Measurements from ENCODE around the gene EFHB.

EFHB gene

DNA sequence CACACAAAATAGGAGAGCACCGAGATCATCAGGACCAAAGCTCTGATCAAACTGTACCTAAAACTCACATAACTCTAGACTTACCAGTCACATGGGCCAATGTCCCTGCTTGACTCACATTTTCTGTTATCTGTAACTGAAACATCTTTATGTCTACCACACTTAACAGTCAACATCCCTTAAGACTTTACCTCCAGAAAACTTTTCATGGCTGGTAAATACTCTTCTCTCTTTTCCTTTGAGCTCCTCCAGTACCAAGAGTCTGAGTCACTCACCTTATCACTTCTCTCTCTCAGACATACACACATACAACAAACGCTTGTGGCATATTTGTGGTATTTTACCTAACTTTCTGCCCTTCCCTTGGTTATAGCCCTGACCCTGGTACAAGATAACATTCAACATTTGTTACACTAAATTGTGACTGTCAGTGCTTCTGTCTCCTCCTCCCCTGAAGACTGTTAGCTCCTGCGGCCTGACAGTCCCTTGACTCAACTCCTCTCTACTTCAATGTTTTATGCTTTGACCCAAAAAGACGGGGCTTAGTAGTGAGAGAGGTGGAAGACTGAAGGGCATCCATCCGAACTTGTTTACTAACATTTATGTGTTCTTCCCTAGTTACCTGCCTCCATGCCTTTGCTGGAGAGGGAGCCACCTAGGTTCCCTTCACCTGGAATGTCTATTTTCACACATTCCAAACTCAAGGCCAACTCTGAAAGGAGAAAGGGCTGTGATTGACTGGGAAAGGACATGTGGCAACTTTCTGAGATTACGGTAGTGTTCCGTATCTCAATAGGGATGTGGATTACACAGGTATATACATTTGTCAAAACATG is 3.7 kb upstream of the EFHB start:
- POLR2A ChIA-PET: no interaction called here
- CTCF ChIA-PET: interaction anchor here (1.0 to 1.4 kb wide), 4 partner anchors 10 to 53 kb away, joined by 3 read pairs; no protein-coding TSS in a partner anchor
- TF ChIP-seq, protein P1, sequence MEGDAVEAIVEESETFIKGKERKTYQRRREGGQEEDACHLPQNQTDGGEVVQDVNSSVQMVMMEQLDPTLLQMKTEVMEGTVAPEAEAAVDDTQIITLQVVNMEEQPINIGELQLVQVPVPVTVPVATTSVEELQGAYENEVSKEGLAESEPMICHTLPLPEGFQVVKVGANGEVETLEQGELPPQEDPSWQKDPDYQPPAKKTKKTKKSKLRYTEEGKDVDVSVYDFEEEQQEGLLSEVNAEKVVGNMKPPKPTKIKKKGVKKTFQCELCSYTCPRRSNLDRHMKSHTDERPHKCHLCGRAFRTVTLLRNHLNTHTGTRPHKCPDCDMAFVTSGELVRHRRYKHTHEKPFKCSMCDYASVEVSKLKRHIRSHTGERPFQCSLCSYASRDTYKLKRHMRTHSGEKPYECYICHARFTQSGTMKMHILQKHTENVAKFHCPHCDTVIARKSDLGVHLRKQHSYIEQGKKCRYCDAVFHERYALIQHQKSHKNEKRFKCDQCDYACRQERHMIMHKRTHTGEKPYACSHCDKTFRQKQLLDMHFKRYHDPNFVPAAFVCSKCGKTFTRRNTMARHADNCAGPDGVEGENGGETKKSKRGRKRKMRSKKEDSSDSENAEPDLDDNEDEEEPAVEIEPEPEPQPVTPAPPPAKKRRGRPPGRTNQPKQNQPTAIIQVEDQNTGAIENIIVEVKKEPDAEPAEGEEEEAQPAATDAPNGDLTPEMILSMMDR (IDR thresholded peaks at IDR 0.05; ENCODE audit: control extremely low read depth, extremely low read depth, low read depth, missing control alignments): no peak
- no peak for DNase-seq (ENCODE audit: extremely low spot score)

DNA sequence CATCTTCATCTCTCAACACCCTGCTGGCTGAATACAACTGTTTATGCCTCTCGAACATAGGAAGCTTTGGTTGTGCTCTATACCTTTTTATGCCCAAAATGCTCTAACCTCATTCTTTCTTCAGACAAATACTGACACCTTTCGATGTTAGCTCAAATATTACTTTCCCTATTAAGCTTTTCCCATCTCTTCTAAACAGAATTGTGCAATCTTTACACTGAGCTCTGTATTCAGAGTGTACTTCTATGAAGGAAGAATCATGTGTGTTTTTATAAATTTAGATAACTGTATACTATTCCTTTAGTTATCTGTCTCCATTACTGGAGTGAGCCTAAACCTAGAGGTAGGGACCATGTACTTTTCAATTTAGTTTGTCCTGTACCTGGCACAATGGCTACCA is 1.6 kb downstream of the EFHB start:
- no peak for DNase-seq (ENCODE audit: extremely low spot score)
- ChIA-PET CTCF (interaction anchor here (0.9 kb wide), 1 partner anchor 18 kb away, joined by 3 read pairs; no protein-coding TSS in a partner anchor), POLR2A (no interaction called here)
- TF ChIP-seq, protein P1 (IDR thresholded peaks at IDR 0.05; ENCODE audit: control extremely low read depth, extremely low read depth, low read depth, missing control alignments): no peak

DNA sequence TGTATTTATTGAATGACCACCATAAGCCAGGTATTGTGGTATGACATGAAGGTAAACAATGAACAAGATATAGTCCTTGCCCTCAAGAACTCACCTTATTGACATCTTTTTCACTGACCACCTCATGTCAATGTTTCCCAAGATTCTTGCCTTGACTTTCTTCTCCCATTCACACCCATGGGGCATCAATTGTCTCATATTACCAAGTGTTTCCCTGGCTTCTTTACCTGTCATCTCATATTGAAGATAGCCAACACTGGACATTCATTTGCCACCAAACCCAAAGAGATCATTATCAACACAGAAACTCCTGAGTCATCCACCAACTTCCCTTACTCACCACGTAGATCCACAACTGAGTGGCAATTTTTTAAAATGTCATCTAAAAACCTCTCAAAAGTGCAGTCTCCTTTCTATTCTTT is 2.2 kb downstream of the EFHB start:
- DNase-seq (ENCODE audit: extremely low spot score): no peak
- ChIA-PET CTCF (interaction anchor here (0.7 kb wide), 1 partner anchor 47 kb away, joined by 3 read pairs; no protein-coding TSS in a partner anchor), POLR2A (no interaction called here)
- TF ChIP-seq, protein P1 (IDR thresholded peaks at IDR 0.05; ENCODE audit: control extremely low read depth, extremely low read depth, low read depth, missing control alignments): no peak

DNA sequence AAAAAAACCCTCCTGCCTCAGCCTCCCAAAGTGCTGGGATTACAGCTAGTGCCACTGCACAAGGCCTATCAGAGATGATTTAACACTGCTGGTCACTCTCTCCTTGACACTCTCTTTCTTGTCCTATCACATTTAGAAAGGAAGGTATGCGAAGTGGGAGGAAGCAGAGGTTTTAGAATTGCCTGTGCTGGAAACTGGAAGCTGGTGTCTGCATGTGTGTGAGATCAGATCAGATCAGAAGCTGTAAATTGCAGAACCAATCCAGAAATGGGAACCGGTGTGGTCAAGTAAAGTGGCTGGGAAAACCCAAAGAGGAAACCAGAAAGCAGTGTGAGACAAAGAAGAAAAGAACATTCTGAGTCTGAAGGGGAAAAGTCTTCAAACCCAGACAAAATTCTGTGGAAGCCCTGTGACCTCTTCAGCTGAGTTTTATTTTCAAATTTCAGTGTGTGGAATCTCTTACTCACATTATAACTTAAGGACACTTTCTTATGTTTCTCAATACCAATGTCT is 2.8 kb downstream of the EFHB start:
- TF ChIP-seq, protein P1 (IDR thresholded peaks at IDR 0.05; ENCODE audit: control extremely low read depth, extremely low read depth, low read depth, missing control alignments): no peak
- DNase-seq (ENCODE audit: extremely low spot score): peak; percentile 55
- ChIA-PET POLR2A (no interaction called here), CTCF (interaction anchor here (0.7 kb wide), 1 partner anchor 46 kb away, joined by 3 read pairs; no protein-coding TSS in a partner anchor)

DNA sequence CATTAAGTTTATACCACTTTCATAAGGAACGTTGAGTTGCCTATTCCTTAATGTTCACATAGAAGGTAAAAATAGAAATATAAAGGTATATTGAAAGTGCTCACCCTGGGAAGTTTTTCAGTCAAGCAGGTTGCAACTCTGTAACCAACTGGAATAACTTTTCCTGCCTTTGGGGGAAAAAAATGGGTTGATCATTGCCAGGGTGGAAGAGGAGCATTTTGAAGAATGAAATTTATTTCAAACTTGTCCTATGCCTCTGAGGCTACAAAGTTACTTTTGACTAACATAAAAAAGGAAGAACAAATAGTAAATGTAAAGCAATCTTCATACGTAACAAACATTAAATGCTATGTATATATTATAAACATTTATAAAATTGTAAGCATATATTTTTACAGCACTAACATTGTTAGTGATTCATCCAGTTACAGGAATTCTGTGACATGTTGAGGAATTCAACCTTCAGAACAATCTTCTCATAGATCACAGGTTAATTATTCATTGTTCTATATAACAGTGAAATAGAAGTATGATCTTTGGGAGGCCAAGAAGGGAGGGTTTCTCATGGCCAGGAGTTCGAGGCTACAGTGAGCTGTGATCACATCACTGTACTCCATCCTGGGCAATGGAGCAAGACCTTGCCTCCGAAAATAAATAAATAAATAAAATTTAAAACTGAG is 13.5 kb downstream of the EFHB start:
- TF ChIP-seq, protein P1 (IDR thresholded peaks at IDR 0.05; ENCODE audit: control extremely low read depth, extremely low read depth, low read depth, missing control alignments): no peak
- ChIA-PET POLR2A (no interaction called here), CTCF (no interaction called here)
- DNase-seq (ENCODE audit: extremely low spot score): no peak

DNA sequence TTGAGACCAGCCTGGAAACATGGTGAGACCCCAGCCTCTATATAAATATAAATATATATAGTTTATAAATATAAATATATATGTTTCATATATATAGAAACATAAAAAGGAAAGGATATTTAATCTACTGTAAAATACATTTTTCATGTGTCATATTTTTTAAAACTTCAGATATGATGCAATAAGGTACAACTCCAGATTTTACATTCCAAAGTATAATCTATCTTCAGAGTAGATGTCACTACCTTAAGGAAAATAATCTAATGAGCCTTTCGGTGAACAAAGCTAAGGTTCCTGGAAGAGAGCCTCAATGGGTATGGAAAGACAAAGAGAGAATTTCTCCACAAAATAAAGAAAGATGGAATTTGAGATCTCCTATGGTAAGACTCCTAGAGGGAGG is 16.9 kb downstream of the EFHB start:
- TF ChIP-seq, protein P1 (IDR thresholded peaks at IDR 0.05; ENCODE audit: control extremely low read depth, extremely low read depth, low read depth, missing control alignments): no peak
- ChIA-PET CTCF (no interaction called here), POLR2A (no interaction called here)
- no peak for DNase-seq (ENCODE audit: extremely low spot score)

Measured in GM10248 (cell line).